SK-N-SH (cell line): ENCODE measurements around the gene SFSWAP.

Experiments
- EP300 ChIP-seq, 2 experiments: IDR thresholded peaks; 2 replicates each; pipeline versions ENCODE4 v1.4.0 to v1.6.1; 2012; ENCODE audit warnings: borderline replicate concordance in 1 of 2, low read depth in 1 of 2, low read length in 1 of 2
- TF ChIP-seq, protein P1 (sequence below): fragments of 200-600 bp; sonication (generic); IDR thresholded peaks from 2 replicates; pipeline ENCODE4 v1.6.1; 2017; ENCODE audit warnings: antibody characterized with exemption, mild to moderate bottlenecking, moderate library complexity

DNA sequence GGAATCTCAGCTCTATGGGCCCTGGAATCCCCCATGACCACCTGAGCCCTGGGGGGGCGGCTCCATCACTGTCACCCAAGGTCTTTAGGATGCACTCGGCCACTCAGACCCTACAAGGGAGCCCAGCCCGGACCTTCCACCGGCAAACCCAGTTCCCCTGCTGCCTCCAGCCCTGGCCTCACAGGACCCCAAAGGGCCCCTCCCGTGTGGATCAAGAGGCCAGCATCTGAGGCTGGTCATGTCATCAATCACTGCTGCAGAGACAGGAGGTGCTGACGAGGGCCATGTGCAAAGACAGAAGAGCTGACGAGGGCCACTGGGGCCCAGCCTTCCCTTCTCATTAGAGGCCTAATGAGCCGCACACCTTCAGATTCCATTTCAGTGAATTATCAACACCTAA is 39.0 kb upstream of the SFSWAP start:
- no peak for TF ChIP-seq EP300 (IDR thresholded peaks at IDR 0.05; ENCODE audit: borderline replicate concordance in 1 of 2, low read depth in 1 of 2, low read length in 1 of 2)
- TF ChIP-seq, protein P1, sequence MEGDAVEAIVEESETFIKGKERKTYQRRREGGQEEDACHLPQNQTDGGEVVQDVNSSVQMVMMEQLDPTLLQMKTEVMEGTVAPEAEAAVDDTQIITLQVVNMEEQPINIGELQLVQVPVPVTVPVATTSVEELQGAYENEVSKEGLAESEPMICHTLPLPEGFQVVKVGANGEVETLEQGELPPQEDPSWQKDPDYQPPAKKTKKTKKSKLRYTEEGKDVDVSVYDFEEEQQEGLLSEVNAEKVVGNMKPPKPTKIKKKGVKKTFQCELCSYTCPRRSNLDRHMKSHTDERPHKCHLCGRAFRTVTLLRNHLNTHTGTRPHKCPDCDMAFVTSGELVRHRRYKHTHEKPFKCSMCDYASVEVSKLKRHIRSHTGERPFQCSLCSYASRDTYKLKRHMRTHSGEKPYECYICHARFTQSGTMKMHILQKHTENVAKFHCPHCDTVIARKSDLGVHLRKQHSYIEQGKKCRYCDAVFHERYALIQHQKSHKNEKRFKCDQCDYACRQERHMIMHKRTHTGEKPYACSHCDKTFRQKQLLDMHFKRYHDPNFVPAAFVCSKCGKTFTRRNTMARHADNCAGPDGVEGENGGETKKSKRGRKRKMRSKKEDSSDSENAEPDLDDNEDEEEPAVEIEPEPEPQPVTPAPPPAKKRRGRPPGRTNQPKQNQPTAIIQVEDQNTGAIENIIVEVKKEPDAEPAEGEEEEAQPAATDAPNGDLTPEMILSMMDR = no peak
